Right lobe of liver (tissue), 4 donors: ENCODE results near the gene DAB2.

Experiments
- CTCF ChIP-seq, 4 donors: fragments of 200-600 bp in 3 of 4; fragments of 450-650 bp in 1 of 4; IDR thresholded peaks; one replicate each; pipeline versions ENCODE4 v1.5.1 to v1.8.0; 2016 to 2022; ENCODE audit warnings: antibody characterized with exemption in 4 of 4, mild to moderate bottlenecking in 2 of 4
- POLR2A ChIP-seq: fragments of 450-650 bp; IDR thresholded peaks from one replicate; pipeline ENCODE4 v1.6.1; 2017; ENCODE audit warnings: antibody characterized with exemption, mild to moderate bottlenecking
- donor health status: DM: no; HTN: no; CAD: no.
- donor health status: DM: no; HTN: no; CAD: no.
- donor health status: DM: no; HTN: yes; CAD: no.

- TF ChIP-seq CTCF (IDR thresholded peaks at IDR 0.05) (no peak), POLR2A (no peak)
Measured at GRCh38 chr5:39405083-39405843, 19.5 kb downstream of the DAB2 start.
